HEK293T (cell line): Measurements from ENCODE around the gene MTCH2.

Source experiments
- CTCF ChIA-PET: fragments of 350-600 bp; formaldehyde crosslinking; extraction: SDS; loops from one replicate; lab custom pipeline; 2021; ENCODE audit warnings: antibody characterized with exemption, inconsistent platforms; lab: Yijun Ruan, JAX
- POLR2A ChIA-PET: fragments of 350-600 bp; formaldehyde crosslinking; extraction: SDS; loops from one replicate; lab custom pipeline; 2020; ENCODE audit warnings: antibody characterized with exemption, inconsistent platforms; lab: Yijun Ruan, JAX
- DNase-seq: peaks from one replicate; pipeline ENCODE4 v3.0.0; 2012; ENCODE audit warnings: mixed read lengths; ENCODE audit errors: extremely low spot score
- ARNT ChIP-seq: fragments of 450-650 bp; IDR thresholded peaks from 2 replicates; pipeline ENCODE4 v1.6.1; 2017; ENCODE audit warnings: mild to moderate bottlenecking
- BHLHE40 ChIP-seq: fragments of 450-650 bp; IDR thresholded peaks from 2 replicates; pipeline ENCODE4 v1.6.1; 2016; ENCODE audit warnings: mild to moderate bottlenecking, moderate library complexity, borderline replicate concordance
- CTBP1 ChIP-seq: fragments of 450-650 bp; IDR thresholded peaks from 2 replicates; pipeline ENCODE4 v1.6.1; 2016; ENCODE audit warnings: borderline replicate concordance
- ELF4 ChIP-seq: fragments of 450-650 bp; IDR thresholded peaks from 2 replicates; pipeline ENCODE4 v1.6.1; 2017; ENCODE audit warnings: antibody characterized with exemption
- FOXA1 ChIP-seq: fragments of 450-650 bp; IDR thresholded peaks from 2 replicates; pipeline ENCODE4 v1.6.1; 2016; ENCODE audit warnings: mild to moderate bottlenecking
- FOXK2 ChIP-seq: fragments of 450-650 bp; IDR thresholded peaks from 2 replicates; pipeline ENCODE4 v1.6.1; 2016; ENCODE audit warnings: mild to moderate bottlenecking
- FOXM1 ChIP-seq: fragments of 450-650 bp; IDR thresholded peaks from 2 replicates; pipeline ENCODE4 v1.6.1; 2017; ENCODE audit warnings: mild to moderate bottlenecking, borderline replicate concordance
- HDGF ChIP-seq: fragments of 450-650 bp; IDR thresholded peaks from 2 replicates; pipeline ENCODE4 v1.6.1; 2017; ENCODE audit warnings: antibody characterized with exemption, borderline replicate concordance
- L3MBTL2 ChIP-seq: fragments of 450-650 bp; conservative IDR thresholded peaks from 2 replicates; pipeline ENCODE4 v1.6.1; 2016; ENCODE audit warnings: mild to moderate bottlenecking
- LEF1 ChIP-seq: fragments of 450-650 bp; IDR thresholded peaks from 2 replicates; pipeline ENCODE4 v1.6.1; 2017; ENCODE audit warnings: mild to moderate bottlenecking, borderline replicate concordance
- NFRKB ChIP-seq: fragments of 450-650 bp; IDR thresholded peaks from 2 replicates; pipeline ENCODE4 v1.6.1; 2016; ENCODE audit warnings: mild to moderate bottlenecking, moderate library complexity
- PKNOX1 ChIP-seq: fragments of 450-650 bp; IDR thresholded peaks from 2 replicates; pipeline ENCODE4 v1.6.1; 2016
- SP1 ChIP-seq: fragments of 450-650 bp; IDR thresholded peaks from 2 replicates; pipeline ENCODE4 v1.6.1; 2017
- SUZ12 ChIP-seq: fragments of 450-650 bp; IDR thresholded peaks from 2 replicates; pipeline ENCODE4 v1.6.1; 2016; ENCODE audit warnings: mild to moderate bottlenecking
- TARDBP ChIP-seq: fragments of 450-650 bp; IDR thresholded peaks from 2 replicates; pipeline ENCODE4 v1.6.1; 2016
- ZNF384 ChIP-seq: fragments of 450-650 bp; IDR thresholded peaks from 2 replicates; pipeline ENCODE4 v1.6.1; 2016

Gene MTCH2

GRCh38 chr11:47570651-47571356, 71.6 kb downstream of the MTCH2 start:
- no peak for DNase-seq
- TF ChIP-seq FOXK2: no peak
- no peak for TF ChIP-seq SUZ12
- no peak for TF ChIP-seq ZNF384
- TF ChIP-seq SP1: no peak
- no peak for TF ChIP-seq BHLHE40
- no peak for TF ChIP-seq ELF4
- no peak for TF ChIP-seq LEF1
- TF ChIP-seq FOXA1: no peak
- no peak for TF ChIP-seq NFRKB
- TF ChIP-seq PKNOX1: no peak
- TF ChIP-seq L3MBTL2: no peak
- TF ChIP-seq CTBP1: no peak
- TF ChIP-seq TARDBP: no peak
- TF ChIP-seq FOXM1: no peak
- no peak for TF ChIP-seq HDGF
- TF ChIP-seq ARNT: no peak
- ChIA-PET CTCF (no interaction called here), POLR2A (no interaction called here)

- CTCF ChIA-PET: no interaction called here
- DNase-seq: no peak
- TF ChIP-seq CTBP1: no peak
- no peak for TF ChIP-seq FOXA1
- TF ChIP-seq FOXK2: no peak
- no peak for TF ChIP-seq FOXM1
- TF ChIP-seq NFRKB: no peak
- no peak for TF ChIP-seq SP1
- TF ChIP-seq HDGF: no peak
- POLR2A ChIA-PET: interaction anchor here (1.5 kb wide), 1 partner anchor 9 kb away, joined by 4 read pairs; the partner anchor contains the start of genes KBTBD4 and NDUFS3
These were observed 72.7 kb downstream of the MTCH2 start for GRCh38 chr11:47569646-47570045.
